Spleen (tissue), 7 donors: ENCODE results near the gene PLA2G2D.

Source experiments
- CTCF ChIP-seq, 11 experiments: fragments of 200-600 bp in 7 of 11; fragments of 450-650 bp in 4 of 11; sonication (generic) in 4 of 11; IDR thresholded peaks in 8 of 11; conservative IDR thresholded peaks in 3 of 11; 1 replicate in 7 of 11; 2 replicates in 4 of 11; pipeline versions ENCODE4 v1.4.0 to v1.8.0; 2016 to 2021; ENCODE audit warnings: antibody characterized with exemption in 11 of 11, inconsistent platforms in 4 of 11, mild to moderate bottlenecking in 1 of 11
- POLR2A ChIP-seq, 3 donors: fragments of 450-650 bp; IDR thresholded peaks; one replicate each; pipeline ENCODE4 v1.5.1; 2017; ENCODE audit warnings: antibody characterized with exemption in 3 of 3, mild to moderate bottlenecking in 1 of 3
- donor health status: DM: no; HTN: no; CAD: no; lungs with moderate emphysema.
- donor health status: DM: no; HTN: no; CAD: no.
- donor health status: DM: no; HTN: no; CAD: no.

GRCh38 chr1:20089328-20090077 is 29.8 kb downstream of the PLA2G2D start:
- TF ChIP-seq CTCF (IDR thresholded peaks at IDR 0.05 in 8 of 11, conservative IDR thresholded peaks at IDR 0.05 in 3 of 11) (no peak), POLR2A (IDR thresholded peaks at IDR 0.05) (no peak)
